K562 (cell line): ENCODE measurements around the gene CDYL. TPM values are rescaled to one million over a fixed set of nuclear protein-coding genes. Genes with fewer than 3 reads are reported as not detected.

Source experiments
- BRD9 ChIP-seq: fragments of 450-650 bp; IDR thresholded peaks from 2 replicates; pipeline ENCODE4 v1.6.1; 2018; ENCODE audit warnings: low read depth; ENCODE audit not compliant: partially characterized antibody
- MEF2A ChIP-seq: IDR thresholded peaks from 2 replicates; pipeline ENCODE4 v1.6.1; 2011; ENCODE audit warnings: low read depth, mild to moderate bottlenecking, low read length, moderate library complexity; ENCODE audit not compliant: control insufficient read depth
- MEF2D ChIP-seq: conservative IDR thresholded peaks from 2 replicates; pipeline ENCODE4 v1.6.1; 2016; ENCODE audit warnings: low read depth, missing genetic modification characterization, missing compliant biosample characterization
- RBFOX2 ChIP-seq: fragments of 200-400 bp; formaldehyde crosslinking; IDR thresholded peaks from 2 replicates; pipeline ENCODE4 v1.6.1; 2017; ENCODE audit warnings: low read depth, mild to moderate bottlenecking, low read length, moderate library complexity
- THRAP3 ChIP-seq: fragments of 450-650 bp; IDR thresholded peaks from 2 replicates; pipeline ENCODE4 v1.6.1; 2016; ENCODE audit warnings: mild to moderate bottlenecking, inconsistent platforms, borderline replicate concordance
- polyA plus RNA-seq, 8 experiments: library from polyadenylated mRNA; depleted of rRNA in 4 of 8; stranded (reverse) in 5 of 8; unstranded in 3 of 8; fragments of >200 nt; fragmentation: Nextera tagmentation in 2 of 8; fragmentation: Illumina TruSeq in 1 of 8; extraction: Ambion mirVana in 2 of 8; extraction: Trizol in 1 of 8; gene quantifications; 2 replicates each; pipeline versions ENCODE4 v1.2.1 to v1.2.3, GENCODE V29; 2011 to 2014; ENCODE audit warnings: inconsistent platforms in 1 of 8, missing spikeins in 1 of 8
- total RNA-seq, 7 experiments: library from RNA; depleted of rRNA in 6 of 7; stranded (reverse); fragments of >200 nt in 6 of 7; fragmentation: Illumina TruSeq in 2 of 7; extraction: Trizol in 2 of 7; gene quantifications; 2 replicates each; pipeline versions ENCODE4 v1.2.1 to v1.2.3, GENCODE V29; 2011 to 2021; ENCODE audit warnings: low replicate concordance in 1 of 7
- TF ChIP-seq, protein P1 (sequence below): fragments of 250-450 bp; sonication (Bioruptor Pico); IDR thresholded peaks from 2 replicates; pipeline ENCODE4 v1.8.0; 2022; ENCODE audit warnings: inconsistent platforms
- TF ChIP-seq, protein P2 (sequence below), 2 experiments: IDR thresholded peaks; 2 replicates each; pipeline ENCODE4 v1.6.1; 2011; ENCODE audit warnings: borderline replicate concordance in 1 of 2, control low read depth in 1 of 2, low read depth in 1 of 2, low read length in 1 of 2, mild to moderate bottlenecking in 1 of 2, mixed read lengths in 1 of 2, moderate library complexity in 1 of 2; ENCODE audit not compliant: insufficient read depth in 1 of 2, insufficient read length in 1 of 2, poor library complexity in 1 of 2, severe bottlenecking in 1 of 2; ENCODE audit errors: extremely low read depth in 1 of 2
- TF ChIP-seq, protein P3 (sequence below): fragments of 250-450 bp; sonication (Bioruptor Pico); IDR thresholded peaks from 2 replicates; pipeline ENCODE4 v1.4.0; 2020; ENCODE audit warnings: mild to moderate bottlenecking, moderate library complexity
- TF ChIP-seq, protein P4 (sequence below): fragments of 450-650 bp; IDR thresholded peaks from 2 replicates; pipeline ENCODE4 v1.6.1; 2016; ENCODE audit warnings: borderline replicate concordance

Gene CDYL
- total and polyA plus RNA-seq, 9 of the 15 experiments (the other 6 are each of a cell fraction or from before 2014, with no cell fraction given), result 8.1 to 45.8 (median 40.8) TPM

DNA sequence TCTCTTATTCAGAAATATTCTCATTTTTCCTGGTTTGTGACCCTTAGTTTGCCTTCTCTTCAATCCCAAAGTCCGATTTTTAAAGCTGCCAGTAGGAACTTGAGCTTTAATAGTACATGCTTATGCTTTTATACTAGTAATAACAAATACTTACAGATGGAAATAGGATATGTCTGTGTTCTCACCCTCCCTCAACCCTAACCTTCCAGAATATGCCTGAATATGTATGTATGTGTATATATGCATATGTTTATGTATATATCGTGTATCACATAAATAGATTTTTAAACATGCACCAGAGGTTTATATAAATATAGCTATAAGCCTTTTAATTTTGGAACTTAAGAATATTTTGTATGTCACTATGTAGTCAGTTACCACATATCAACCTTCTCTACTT lies 38.8 kb downstream of the CDYL start (continued):
- no peak for TF ChIP-seq MEF2A
- no peak for TF ChIP-seq BRD9
- TF ChIP-seq THRAP3, result no peak
- TF ChIP-seq, protein P1, sequence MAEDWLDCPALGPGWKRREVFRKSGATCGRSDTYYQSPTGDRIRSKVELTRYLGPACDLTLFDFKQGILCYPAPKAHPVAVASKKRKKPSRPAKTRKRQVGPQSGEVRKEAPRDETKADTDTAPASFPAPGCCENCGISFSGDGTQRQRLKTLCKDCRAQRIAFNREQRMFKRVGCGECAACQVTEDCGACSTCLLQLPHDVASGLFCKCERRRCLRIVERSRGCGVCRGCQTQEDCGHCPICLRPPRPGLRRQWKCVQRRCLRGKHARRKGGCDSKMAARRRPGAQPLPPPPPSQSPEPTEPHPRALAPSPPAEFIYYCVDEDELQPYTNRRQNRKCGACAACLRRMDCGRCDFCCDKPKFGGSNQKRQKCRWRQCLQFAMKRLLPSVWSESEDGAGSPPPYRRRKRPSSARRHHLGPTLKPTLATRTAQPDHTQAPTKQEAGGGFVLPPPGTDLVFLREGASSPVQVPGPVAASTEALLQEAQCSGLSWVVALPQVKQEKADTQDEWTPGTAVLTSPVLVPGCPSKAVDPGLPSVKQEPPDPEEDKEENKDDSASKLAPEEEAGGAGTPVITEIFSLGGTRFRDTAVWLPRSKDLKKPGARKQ (CRISPR knock-in tag), result no peak
- TF ChIP-seq MEF2D (tag), result no peak
- TF ChIP-seq, protein P2, sequence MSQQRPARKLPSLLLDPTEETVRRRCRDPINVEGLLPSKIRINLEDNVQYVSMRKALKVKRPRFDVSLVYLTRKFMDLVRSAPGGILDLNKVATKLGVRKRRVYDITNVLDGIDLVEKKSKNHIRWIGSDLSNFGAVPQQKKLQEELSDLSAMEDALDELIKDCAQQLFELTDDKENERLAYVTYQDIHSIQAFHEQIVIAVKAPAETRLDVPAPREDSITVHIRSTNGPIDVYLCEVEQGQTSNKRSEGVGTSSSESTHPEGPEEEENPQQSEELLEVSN (IDR thresholded peaks at IDR 0.05; ENCODE audit: borderline replicate concordance in 1 of 2, extremely low read depth in 1 of 2, insufficient read depth in 1 of 2, insufficient read length in 1 of 2, low read depth in 1 of 2, low read length in 1 of 2, poor library complexity in 1 of 2, severe bottlenecking in 1 of 2), result no peak
- TF ChIP-seq, protein P3, sequence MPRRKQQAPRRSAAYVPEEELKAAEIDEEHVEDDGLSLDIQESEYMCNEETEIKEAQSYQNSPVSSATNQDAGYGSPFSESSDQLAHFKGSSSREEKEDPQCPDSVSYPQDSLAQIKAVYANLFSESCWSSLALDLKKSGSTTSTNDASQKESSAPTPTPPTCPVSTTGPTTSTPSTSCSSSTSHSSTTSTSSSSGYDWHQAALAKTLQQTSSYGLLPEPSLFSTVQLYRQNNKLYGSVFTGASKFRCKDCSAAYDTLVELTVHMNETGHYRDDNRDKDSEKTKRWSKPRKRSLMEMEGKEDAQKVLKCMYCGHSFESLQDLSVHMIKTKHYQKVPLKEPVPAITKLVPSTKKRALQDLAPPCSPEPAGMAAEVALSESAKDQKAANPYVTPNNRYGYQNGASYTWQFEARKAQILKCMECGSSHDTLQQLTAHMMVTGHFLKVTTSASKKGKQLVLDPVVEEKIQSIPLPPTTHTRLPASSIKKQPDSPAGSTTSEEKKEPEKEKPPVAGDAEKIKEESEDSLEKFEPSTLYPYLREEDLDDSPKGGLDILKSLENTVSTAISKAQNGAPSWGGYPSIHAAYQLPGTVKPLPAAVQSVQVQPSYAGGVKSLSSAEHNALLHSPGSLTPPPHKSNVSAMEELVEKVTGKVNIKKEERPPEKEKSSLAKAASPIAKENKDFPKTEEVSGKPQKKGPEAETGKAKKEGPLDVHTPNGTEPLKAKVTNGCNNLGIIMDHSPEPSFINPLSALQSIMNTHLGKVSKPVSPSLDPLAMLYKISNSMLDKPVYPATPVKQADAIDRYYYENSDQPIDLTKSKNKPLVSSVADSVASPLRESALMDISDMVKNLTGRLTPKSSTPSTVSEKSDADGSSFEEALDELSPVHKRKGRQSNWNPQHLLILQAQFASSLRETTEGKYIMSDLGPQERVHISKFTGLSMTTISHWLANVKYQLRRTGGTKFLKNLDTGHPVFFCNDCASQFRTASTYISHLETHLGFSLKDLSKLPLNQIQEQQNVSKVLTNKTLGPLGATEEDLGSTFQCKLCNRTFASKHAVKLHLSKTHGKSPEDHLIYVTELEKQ (CRISPR knock-in tag), result no peak
- no peak for TF ChIP-seq RBFOX2
- TF ChIP-seq, protein P4, sequence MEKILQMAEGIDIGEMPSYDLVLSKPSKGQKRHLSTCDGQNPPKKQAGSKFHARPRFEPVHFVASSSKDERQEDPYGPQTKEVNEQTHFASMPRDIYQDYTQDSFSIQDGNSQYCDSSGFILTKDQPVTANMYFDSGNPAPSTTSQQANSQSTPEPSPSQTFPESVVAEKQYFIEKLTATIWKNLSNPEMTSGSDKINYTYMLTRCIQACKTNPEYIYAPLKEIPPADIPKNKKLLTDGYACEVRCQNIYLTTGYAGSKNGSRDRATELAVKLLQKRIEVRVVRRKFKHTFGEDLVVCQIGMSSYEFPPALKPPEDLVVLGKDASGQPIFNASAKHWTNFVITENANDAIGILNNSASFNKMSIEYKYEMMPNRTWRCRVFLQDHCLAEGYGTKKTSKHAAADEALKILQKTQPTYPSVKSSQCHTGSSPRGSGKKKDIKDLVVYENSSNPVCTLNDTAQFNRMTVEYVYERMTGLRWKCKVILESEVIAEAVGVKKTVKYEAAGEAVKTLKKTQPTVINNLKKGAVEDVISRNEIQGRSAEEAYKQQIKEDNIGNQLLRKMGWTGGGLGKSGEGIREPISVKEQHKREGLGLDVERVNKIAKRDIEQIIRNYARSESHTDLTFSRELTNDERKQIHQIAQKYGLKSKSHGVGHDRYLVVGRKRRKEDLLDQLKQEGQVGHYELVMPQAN, result no peak
